ENCODE measurements around the gene GNG7.

Gene GNG7

GRCh38 chr19:2735374-2735773 is 32.9 kb upstream of the GNG7 start:
- Histone ChIP-seq H3K27ac (ENCODE audit: low read depth, low read length) (no peak overlapping the region), H3K9me2 (replicated peaks; ENCODE audit: control insufficient read depth, low read length) (no peaks in the 10 kb centered on the region), H3K4me2 (ENCODE audit: low read length) (no peak overlapping the region), H3K79me2 (ENCODE audit: control insufficient read depth, low read length) (peaks cover 51% of the 10 kb centered on the region), H3F3A (ENCODE audit: control insufficient read depth, insufficient read depth) (no peaks in the 10 kb centered on the region), H3K36me3 (ENCODE audit: control insufficient read depth, low read length) (peaks cover 54% of the 10 kb centered on the region), H3K27me3 (ENCODE audit: control insufficient read depth, low read length) (no peaks in the 10 kb centered on the region), H4K20me1 (ENCODE audit: control insufficient read depth, insufficient read depth, low read depth, low read length) (0 out of 2 replicates have a peak, but pooled peaks cover 1% of the 10 kb centered on the region), H3K4me3 (ENCODE audit: low read length) (no peak overlapping the region), H3K4me1 (ENCODE audit: control insufficient read depth, low read length) (peaks cover 11% of the 10 kb centered on the region; the same call in 1 of the 2 replicates), H3K9me3 (ENCODE audit: control insufficient read depth, insufficient read depth, low read length) (no peaks in the 10 kb centered on the region)
- no peak for TF ChIP-seq EZH2phosphoT487 (IDR thresholded peaks at IDR 0.05; ENCODE audit: borderline replicate concordance, low read length)
- TF ChIP-seq, protein P1, sequence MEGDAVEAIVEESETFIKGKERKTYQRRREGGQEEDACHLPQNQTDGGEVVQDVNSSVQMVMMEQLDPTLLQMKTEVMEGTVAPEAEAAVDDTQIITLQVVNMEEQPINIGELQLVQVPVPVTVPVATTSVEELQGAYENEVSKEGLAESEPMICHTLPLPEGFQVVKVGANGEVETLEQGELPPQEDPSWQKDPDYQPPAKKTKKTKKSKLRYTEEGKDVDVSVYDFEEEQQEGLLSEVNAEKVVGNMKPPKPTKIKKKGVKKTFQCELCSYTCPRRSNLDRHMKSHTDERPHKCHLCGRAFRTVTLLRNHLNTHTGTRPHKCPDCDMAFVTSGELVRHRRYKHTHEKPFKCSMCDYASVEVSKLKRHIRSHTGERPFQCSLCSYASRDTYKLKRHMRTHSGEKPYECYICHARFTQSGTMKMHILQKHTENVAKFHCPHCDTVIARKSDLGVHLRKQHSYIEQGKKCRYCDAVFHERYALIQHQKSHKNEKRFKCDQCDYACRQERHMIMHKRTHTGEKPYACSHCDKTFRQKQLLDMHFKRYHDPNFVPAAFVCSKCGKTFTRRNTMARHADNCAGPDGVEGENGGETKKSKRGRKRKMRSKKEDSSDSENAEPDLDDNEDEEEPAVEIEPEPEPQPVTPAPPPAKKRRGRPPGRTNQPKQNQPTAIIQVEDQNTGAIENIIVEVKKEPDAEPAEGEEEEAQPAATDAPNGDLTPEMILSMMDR (IDR thresholded peaks at IDR 0.05; ENCODE audit: low read depth, low read length, poor library complexity, severe bottlenecking), result no peak

GRCh38 chr19:2734589-2735288 is 32.2 kb upstream of the GNG7 start:
- H3F3A ChIP-seq (ENCODE audit: control insufficient read depth, insufficient read depth), result no peaks in the 10 kb centered on the region
- H3K9me3 ChIP-seq (ENCODE audit: control insufficient read depth, insufficient read depth, low read length), result no peaks in the 10 kb centered on the region
- 0 out of 2 replicates have a peak, but pooled peaks cover 4% of the 10 kb centered on the region for H4K20me1 ChIP-seq (ENCODE audit: control insufficient read depth, insufficient read depth, low read depth, low read length)
- peaks cover 51% of the 10 kb centered on the region for H3K79me2 ChIP-seq (ENCODE audit: control insufficient read depth, low read length)
- H3K4me3 ChIP-seq (ENCODE audit: low read length), result no peak overlapping the region
- H3K4me1 ChIP-seq (ENCODE audit: control insufficient read depth, low read length), result peaks cover 10% of the 10 kb centered on the region; the same call in 1 of the 2 replicates
- no peaks in the 10 kb centered on the region for H3K9me2 ChIP-seq (replicated peaks; ENCODE audit: control insufficient read depth, low read length)
- no peak overlapping the region for H3K4me2 ChIP-seq (ENCODE audit: low read length)
- peaks cover 54% of the 10 kb centered on the region for H3K36me3 ChIP-seq (ENCODE audit: control insufficient read depth, low read length)
- no peaks in the 10 kb centered on the region for H3K27me3 ChIP-seq (ENCODE audit: control insufficient read depth, low read length)
- H3K27ac ChIP-seq (ENCODE audit: low read depth, low read length), result no peak overlapping the region
- no peak for TF ChIP-seq EZH2phosphoT487 (IDR thresholded peaks at IDR 0.05; ENCODE audit: borderline replicate concordance, low read length)
- TF ChIP-seq, protein P1 (IDR thresholded peaks at IDR 0.05; ENCODE audit: low read depth, low read length, poor library complexity, severe bottlenecking), result no peak

DNA sequence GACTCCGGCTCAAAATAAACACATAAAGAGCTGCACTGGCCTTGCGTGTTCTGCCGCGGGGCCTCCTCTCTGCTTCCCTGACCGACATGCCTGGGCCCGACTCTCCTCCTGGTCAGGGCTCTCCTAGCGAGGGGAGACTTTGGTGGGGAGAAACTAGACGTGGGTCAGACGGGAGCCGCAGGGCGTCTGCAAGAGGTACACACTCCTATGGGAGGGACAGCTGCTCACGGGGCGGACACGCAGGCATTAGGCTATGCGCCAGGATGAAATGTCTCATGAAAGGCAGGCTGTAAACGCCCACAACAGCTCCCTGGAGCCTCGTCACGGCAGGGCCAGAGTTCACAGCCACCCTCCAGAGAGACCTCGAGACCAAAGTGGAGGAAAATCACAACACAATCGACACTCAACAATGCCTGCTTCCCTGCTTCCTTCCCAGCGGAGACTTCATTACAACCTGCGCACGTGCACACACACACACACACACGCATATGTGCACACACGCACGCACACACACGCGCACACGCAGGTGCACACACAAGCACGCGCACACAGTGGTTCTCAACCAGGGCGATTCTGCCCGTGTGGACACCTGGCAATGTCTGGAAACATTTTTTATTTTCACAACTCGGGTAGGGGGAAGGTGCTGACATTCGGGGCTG is 31.6 kb upstream of the GNG7 start:
- Histone ChIP-seq H3F3A (ENCODE audit: control insufficient read depth, insufficient read depth) (no peaks in the 10 kb centered on the region), H3K4me2 (ENCODE audit: low read length) (no peak overlapping the region), H4K20me1 (ENCODE audit: control insufficient read depth, insufficient read depth, low read depth, low read length) (0 out of 2 replicates have a peak, but pooled peaks cover 4% of the 10 kb centered on the region), H3K4me1 (ENCODE audit: control insufficient read depth, low read length) (peaks cover 12% of the 10 kb centered on the region), H3K27ac (ENCODE audit: low read depth, low read length) (no peak overlapping the region), H3K36me3 (ENCODE audit: control insufficient read depth, low read length) (peaks cover 51% of the 10 kb centered on the region), H3K27me3 (ENCODE audit: control insufficient read depth, low read length) (no peaks in the 10 kb centered on the region), H3K9me3 (ENCODE audit: control insufficient read depth, insufficient read depth, low read length) (no peaks in the 10 kb centered on the region), H3K79me2 (ENCODE audit: control insufficient read depth, low read length) (peaks cover 44% of the 10 kb centered on the region), H3K4me3 (ENCODE audit: low read length) (no peak overlapping the region), H3K9me2 (replicated peaks; ENCODE audit: control insufficient read depth, low read length) (no peaks in the 10 kb centered on the region)
- TF ChIP-seq EZH2phosphoT487 (IDR thresholded peaks at IDR 0.05; ENCODE audit: borderline replicate concordance, low read length), result no peak
- TF ChIP-seq, protein P1 (IDR thresholded peaks at IDR 0.05; ENCODE audit: low read depth, low read length, poor library complexity, severe bottlenecking), result no peak

Data from DOHH2 (cell line).